ENCODE measurements around the gene ZBTB9.

ZBTB9 gene

DNA sequence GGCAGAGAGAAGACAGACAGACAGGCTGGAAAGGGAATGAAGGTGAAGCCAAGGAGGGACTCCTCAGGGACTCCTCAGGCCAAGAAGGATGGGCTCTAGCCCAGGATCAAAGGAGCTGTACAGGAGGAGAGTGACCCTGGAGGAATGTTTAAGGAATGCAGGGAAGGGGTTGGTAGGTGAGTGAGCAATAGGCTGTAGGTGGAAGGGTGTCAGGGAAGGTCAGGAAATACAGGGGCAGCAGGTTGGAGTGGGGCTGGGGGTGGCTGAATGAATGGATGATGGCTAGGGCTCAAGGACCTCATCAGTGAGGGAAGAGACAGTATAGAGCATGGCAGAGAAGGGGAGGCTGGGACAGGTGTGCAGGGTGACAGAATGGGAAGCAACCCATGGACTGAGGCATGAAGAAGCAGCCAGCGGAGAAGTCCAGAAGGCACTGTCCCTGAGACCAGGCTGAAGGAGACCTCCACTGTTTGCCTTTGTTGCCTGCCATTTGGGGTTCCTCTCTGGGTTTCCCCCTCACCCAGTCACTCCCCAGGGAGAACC lies 21.3 kb upstream of the ZBTB9 start:
- DNase-seq (ENCODE audit: low read depth) = no peak

DNA sequence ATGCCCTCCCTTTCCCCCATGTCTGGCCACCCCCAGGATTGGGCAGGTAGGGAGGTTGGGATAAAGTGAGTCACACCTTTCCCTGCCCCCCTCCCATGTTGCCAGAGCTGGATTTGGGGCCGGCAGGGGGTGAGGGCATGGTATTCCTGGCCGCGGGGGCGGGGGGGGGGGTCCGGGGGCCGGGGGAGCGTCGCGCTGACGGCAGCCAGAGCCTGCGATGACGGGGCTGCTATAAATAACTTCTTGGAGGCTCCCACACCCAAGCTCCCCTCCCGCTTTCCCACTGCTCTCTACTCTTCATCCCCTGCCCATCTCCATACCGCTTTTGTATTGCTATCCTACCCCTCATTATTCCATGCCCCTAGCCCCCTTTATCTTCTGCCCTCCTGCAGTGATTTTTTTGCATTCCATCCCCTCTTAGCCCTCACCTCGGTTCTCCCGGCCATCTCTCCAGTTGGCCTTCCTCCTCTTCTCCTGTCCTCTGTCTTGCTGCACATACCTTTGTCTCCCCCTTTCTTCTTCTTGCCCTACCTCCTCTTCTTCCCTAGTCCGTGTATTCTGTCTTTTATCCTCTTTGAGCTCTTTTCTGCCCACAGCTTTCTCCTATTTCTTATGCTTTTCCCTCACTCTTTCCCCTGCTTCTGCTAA lies 20.7 kb upstream of the ZBTB9 start:
- DNase-seq (ENCODE audit: low read depth) = no peak

DNA sequence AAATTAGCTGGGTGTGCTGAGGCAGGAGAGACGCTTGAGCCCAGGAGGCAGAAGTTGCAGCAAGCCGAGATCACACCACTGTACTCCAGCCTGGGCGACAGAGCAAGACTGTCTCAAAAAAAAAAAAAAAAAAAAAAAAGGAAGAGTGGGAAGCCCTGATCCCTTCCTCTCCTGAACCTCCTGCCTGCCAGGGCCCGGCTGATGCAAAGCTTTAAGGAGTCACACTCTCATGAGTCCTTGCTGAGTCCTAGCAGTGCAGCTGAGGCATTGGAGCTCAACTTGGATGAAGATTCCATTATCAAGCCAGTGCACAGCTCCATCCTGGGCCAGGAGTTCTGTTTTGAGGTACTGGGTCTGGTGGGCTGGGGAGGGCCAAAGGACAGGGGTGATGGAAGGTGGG lies 19.4 kb upstream of the ZBTB9 start:
- no peak for DNase-seq (ENCODE audit: low read depth)

DNA sequence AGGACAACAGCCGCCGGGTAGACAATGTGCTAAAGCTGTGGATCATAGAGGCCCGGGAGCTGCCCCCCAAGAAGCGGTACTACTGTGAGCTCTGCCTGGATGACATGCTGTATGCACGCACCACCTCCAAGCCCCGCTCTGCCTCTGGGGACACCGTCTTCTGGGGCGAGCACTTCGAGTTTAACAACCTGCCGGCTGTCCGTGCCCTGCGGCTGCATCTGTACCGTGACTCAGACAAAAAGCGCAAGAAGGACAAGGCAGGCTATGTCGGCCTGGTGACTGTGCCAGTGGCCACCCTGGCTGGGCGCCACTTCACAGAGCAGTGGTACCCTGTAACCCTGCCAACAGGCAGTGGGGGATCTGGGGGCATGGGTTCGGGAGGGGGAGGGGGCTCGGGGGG lies 16.7 kb upstream of the ZBTB9 start:
- DNase-seq (ENCODE audit: low read depth) = no peak

DNA sequence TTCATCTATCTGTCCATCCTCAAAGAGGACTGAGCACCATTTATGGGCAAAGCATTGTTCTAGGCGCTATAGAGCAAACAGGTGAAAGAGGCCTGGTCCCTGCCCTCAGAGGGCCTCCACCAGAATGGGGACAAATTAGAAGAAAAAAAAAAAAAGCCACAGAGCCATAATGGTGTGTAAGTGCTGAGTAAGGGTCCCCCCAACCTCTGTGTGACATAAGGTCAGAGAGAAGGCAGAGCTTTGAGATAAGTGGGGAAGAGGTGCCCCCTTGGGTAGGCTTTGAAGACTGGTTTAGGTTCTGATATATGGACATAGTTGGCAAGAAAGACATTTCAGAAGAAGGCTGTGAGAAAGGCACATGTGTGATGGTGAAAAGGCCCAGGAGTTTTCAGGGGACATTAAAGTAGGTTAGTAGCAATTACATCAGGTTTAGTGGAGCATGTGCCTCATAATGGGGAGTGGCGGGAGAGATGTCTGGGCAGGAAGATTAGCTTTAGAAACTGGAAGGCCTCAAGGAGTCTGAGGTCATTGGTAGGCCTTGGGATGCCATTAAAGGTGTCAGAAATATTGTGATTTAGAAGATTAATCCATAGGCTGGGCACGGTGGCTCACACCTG lies 15.3 kb upstream of the ZBTB9 start:
- no peak for DNase-seq (ENCODE audit: low read depth)

DNA sequence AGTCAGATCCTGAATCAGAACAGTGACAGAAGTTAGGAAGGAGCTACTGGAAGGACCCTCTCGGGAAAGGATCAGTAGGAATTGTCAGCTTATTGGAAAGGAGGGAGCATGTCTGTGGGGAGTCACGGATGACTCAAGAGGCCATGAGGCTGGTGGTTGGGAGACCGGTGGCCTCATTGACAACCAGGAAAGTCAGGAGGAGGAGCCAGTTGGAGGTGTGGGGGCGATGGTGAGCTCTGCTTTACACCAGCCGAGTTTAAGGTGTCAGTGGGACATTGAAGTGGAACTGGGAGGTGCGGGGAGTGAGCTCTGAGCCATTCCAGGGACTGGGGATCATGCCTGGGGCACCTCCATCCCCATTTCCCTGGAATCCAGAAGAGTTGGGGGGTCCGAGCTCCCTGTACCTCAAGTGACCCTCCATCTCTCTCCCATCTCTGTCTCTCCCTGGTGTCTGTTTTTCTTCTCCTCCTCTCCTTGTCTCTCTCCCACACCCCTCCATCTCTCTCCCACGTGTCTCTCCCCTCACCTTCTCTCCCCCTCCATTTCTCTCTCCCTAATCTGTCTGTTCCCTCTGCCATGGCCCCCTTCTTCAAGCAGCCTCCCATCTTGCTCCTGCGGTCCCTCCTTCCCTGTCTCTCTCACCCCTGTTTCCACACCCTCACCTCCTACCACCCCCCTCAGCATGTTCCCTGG lies 14.3 kb upstream of the ZBTB9 start:
- DNase-seq (ENCODE audit: low read depth) = no peak

DNA sequence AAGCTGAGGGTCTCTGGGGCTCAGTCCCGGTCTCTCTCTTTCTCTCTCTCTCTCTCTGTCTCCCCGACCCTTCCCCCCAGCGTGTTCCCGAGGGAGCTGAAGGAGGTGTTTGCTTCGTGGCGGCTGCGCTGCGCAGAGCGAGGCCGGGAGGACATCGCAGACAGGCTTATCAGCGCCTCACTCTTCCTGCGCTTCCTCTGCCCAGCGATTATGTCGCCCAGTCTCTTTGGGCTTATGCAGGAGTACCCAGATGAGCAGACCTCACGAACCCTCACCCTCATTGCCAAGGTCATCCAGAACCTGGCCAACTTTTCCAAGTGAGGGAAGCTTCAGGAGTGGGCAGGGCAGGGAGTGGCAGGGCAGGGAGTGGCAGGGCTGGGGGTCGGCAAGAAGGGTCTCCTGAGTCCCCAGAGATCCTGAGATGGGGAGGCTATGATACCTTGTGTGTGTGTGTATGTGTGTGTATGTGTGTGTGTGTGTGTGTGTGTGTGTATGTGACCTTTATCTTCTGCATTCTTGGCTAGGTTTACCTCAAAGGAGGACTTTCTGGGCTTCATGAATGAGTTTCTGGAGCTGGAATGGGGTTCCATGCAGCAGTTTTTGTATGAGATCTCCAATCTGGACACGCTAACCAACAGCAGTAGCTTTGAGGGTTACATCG lies 13.6 kb upstream of the ZBTB9 start:
- no peak for DNase-seq (ENCODE audit: low read depth)

DNA sequence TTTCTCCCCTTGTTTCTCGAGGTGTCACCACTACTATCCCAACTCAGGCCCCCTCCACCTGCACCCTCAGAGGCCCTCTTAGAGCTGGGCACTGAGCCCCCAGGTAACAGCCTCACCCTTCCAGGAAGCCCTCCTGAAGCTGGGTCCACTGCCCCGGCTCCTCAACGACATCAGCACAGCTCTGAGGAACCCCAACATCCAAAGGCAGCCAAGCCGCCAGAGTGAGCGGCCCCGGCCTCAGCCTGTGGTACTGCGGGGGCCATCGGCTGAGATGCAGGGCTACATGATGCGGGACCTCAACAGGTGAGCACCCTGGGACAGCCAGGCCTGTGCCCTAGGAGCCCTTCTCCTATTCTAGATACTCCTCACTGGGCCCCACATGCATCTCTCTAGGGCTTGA lies 12.9 kb upstream of the ZBTB9 start:
- DNase-seq (ENCODE audit: low read depth) = no peak

DNA sequence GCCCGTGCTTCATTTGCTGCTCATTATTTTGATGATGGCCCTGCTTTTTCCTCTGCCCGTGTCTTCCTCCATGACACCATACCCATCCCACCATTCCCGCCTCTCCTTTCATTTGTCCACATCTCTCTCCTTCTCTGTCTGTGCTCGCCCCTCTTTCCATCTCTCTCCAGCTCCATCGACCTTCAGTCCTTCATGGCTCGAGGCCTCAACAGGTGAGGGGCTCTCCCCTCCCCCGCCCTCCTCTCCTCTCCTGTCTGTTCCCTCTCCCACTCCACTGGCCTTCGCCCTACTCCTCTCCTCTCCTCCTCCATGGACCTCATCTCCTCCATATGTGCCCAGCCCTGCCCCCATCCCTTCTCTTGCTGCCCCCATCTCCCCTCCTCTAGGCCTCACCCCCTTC lies 12.1 kb upstream of the ZBTB9 start:
- no peak for DNase-seq (ENCODE audit: low read depth)

DNA sequence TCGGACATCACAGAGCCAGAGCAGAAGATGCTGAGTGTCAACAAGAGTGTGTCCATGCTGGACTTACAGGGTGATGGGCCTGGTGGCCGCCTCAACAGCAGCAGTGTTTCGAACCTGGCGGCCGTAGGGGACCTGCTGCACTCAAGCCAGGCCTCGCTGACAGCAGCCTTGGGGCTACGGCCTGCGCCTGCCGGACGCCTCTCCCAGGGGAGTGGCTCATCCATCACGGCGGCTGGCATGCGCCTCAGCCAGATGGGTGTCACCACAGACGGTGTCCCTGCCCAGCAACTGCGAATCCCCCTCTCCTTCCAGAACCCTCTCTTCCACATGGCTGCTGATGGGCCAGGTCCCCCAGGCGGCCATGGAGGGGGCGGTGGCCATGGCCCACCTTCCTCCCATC lies 11.4 kb upstream of the ZBTB9 start:
- DNase-seq (ENCODE audit: low read depth) = no peak

DNA sequence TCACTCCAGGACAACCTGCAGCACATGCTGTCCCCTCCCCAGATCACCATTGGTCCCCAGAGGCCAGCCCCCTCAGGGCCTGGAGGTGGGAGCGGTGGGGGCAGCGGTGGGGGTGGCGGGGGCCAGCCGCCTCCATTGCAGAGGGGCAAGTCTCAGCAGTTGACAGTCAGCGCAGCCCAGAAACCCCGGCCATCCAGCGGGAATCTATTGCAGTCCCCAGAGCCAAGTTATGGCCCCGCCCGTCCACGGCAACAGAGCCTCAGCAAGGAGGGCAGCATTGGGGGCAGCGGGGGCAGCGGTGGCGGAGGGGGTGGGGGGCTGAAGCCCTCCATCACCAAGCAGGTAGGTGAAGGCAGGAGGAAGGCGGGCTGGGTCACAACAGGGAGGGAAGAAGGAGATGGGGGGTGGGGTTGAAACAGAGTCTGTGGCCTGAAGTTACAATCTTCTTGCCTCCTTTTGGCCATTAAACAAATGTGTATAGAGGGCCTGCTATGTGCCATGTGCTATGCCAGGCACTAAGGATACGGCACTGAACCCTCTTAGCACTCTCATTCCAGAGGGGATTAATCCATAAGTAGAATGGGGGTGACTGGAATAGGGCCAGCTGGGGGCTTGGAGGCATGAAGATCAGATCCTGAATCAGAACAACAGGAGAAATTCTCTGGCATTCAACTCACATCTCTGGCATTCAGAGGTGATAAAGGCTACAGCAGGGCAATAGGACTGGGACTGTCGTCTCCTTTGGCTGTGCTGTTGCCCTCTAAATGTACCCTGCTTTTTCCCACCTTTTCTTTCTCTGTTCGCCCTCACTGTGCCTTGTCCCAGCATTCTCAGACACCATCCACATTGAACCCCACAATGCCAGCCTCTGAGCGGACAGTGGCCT lies 10.5 kb upstream of the ZBTB9 start:
- DNase-seq (ENCODE audit: low read depth) = no peak

DNA sequence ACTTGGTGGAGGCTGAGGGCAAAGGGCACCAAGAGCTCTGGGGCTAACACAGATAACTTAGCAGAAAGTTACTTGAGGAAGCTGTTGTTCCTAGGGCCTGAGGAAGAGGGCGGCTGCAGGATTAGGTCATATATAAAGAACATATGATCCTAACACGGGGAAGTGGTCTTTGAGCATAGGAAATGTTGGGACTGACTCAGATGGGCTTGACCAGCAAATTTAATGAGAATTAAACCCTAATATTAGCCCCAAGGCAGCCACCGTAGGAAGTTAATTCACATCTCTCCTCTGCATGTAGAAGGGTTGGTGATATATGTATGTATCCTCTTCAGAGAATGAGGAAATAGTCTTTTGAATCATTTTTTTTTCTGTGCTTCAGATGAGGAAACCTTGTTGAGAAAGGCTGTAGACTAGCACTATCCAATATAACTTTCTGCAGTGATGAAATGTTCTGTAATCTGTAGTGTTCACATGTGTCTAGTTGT lies 9.2 kb upstream of the ZBTB9 start:
- no peak for DNase-seq (ENCODE audit: low read depth)

DNA sequence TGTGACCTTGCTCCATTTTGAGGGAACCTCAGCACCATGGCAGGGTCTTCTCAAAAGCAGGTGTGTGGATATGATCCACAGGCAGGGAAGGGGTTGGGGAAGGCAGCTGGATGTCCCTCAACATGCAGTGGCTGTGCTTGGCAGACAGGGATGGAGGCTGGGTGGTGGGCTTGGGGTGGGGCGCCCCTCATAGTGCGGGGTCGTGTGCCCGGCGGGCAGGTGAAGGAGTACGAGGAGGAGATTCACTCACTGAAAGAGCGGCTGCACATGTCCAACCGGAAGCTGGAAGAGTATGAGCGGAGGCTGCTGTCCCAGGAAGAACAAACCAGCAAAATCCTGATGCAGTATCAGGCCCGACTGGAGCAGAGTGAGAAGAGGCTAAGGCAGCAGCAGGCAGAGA lies 8.0 kb upstream of the ZBTB9 start:
- DNase-seq (ENCODE audit: low read depth) = no peak

DNA sequence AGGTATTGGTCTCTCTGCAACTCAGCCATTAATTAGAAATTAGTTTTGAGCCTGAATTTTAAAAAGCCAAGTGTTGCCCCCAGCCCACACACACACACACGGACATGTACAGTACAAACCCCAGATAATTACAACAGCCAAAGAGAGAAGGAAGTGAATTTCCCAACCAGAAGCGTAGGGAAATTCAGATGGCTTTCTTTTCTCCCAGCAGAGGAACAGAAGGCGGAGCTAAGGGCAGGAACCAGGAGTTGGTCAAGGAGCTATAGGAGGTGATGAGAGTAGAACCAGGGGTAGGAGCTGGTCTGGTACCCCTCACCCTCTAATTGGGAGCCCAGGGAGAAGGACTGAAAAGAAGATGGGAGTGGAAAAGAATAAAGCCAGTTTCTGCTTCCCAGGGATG lies 3.9 kb upstream of the ZBTB9 start:
- DNase-seq (ENCODE audit: low read depth) = no peak

DNA sequence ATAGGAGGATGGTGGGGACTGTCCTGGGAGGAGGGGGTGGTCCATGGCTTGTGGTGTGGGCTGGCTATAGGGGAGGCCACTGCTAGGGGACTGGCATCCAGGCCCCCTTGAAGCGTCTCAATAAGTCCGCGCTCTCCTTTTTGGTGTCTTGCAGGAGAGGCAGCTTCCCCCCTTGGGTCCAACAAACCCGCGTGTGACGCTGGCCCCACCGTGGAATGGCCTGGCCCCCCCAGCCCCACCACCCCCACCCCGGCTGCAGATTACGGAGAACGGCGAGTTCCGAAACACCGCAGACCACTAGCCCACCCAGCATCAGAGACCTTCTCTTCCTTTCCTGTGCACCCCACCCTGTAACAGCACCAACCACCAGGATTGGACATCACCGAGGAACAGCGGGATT lies 2.8 kb upstream of the ZBTB9 start:
- no peak for DNase-seq (ENCODE audit: low read depth)

DNA sequence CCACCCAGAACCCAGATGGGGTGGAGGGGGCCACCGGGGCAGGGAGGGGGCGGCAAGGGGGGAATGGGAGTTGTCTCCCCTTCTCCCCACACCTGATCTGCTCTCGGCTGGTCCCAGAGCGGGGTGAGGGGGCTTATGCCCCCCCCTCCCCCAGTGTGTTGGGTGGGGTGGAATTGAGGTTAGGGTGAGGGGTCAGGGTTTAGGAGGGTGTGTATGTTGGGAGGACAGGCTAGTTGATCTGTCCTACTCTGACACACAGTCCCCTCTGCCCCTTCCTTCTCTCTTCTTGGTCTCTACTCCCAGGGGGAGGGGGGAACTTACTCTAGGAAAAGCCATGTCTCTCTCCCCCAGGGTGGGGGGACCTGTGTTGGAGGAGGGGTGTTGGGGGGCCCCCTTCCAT lies 1.9 kb upstream of the ZBTB9 start:
- DNase-seq (ENCODE audit: low read depth) = no peak

DNA sequence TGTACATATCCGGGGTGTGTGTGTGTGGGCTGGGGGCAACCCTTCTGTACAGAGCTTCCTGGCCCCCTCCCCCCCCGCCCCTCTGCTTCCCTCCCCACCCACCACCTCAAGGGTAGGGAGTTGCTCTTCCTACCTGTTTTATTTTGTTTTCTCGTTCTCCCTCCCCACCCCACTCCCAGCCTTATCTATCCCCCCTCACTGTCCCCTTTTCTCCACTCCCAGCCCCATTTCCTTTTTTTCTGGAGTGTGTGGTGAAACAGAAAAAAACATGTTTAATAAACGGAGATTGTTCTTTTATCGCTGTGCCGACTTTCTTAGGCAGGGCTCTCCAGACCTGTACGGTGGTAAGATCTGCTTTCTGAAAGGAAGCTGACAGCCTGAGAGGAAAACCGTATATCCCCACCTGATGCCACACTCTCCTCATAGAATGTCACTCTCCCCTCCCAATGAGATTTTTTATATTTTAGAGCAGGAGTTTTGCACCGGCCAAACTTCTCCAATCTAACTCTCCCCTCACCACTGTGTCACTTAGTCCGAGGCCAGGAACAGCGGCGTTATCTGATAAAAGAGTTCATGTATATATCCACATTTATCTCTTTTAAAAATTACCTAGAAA lies 875 bp upstream of the ZBTB9 start:
- DNase-seq (ENCODE audit: low read depth) = no peak

DNA sequence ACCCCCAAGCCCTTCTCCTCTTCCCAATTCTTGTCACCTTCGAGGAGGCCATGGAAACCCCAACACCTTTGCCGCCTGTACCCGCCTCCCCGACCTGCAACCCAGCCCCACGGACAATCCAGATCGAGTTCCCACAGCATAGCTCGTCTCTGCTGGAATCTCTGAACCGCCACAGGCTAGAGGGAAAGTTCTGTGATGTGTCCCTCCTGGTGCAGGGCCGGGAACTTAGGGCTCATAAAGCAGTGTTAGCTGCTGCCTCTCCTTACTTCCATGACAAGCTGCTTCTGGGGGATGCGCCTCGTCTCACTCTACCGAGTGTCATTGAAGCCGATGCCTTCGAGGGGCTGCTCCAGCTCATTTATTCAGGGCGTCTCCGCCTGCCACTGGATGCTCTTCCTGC lies 675 bp downstream of the ZBTB9 start:
- DNase-seq (ENCODE audit: low read depth) = no peak

DNA sequence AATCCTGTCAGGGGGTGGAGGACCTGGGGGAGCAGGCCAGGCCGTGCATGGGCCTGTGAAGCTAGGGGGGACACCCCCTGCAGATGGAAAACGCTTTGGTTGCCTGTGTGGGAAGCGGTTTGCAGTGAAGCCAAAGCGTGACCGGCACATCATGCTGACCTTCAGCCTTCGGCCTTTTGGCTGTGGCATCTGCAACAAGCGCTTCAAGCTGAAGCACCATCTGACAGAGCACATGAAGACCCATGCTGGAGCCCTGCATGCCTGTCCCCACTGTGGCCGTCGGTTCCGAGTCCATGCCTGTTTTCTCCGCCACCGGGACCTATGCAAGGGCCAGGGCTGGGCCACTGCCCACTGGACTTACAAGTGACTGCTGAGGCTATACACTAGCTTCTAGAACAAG lies 1.8 kb downstream of the ZBTB9 start:
- DNase-seq (ENCODE audit: low read depth) = no peak

DNA sequence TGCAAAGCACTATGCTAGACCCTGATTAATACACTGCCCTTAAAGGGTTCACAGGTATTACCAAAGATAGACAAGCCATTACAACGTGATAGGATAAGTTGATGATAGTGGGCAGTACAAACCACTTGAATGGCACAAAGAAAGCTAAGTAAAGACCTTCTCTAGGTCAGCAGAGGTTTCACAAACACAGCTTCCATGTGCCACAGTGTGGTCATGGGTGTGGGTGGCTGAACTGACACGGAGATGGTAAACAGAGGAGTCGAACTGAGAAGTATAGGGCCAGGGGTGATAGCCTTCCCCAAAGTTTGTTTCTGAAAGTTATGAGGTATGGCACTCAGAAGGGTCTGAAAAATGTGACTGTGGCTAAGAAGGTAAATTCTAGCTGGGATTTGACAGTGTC lies 4.3 kb downstream of the ZBTB9 start:
- no peak for DNase-seq (ENCODE audit: low read depth)

DNA sequence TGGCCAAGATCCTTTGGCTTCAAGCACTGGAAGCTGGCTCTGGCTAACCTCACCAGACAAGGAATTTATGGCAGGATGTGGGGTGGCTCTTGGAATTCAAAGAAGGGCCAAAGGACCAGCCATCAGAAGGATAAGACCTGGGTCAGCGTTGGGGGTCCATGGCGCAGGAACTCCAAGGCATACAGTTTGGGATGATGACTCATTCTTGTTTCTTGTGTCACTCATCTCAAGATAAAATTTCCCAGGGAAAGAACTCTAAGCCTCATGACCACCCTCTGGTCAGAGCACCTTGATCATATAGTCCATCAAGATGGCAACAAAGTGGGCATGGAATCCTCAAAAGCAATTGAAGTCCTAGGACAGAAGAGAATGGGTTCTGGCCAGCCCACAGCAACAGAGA lies 4.8 kb downstream of the ZBTB9 start:
- DNase-seq (ENCODE audit: low read depth) = no peak

Measured in activated T-helper 9 cell treated with anti-CD3 and anti-CD28 coated beads, Interleukin-2, amount 50 U/mL, for 16 hours (primary cell).